Fibroblast of skin of scalp (primary cell): ENCODE results near the gene DPP8.
A peak's percentile ranks its signal among the peaks of the same experiment; 100 is the strongest.

ENCODE experiments used
- DNase-seq: peaks from one replicate; pipeline ENCODE4 v3.0.0-alpha.2; 2013

The DPP8 gene

GRCh38 chr15:65423976-65424679 lies 93.4 kb downstream of the DPP8 start:
- no peak for DNase-seq

GRCh38 chr15:65423150-65423975 lies 94.1 kb downstream of the DPP8 start:
- no peak for DNase-seq

- peak; percentile 97 for DNase-seq
Measured at GRCh38 chr15:65421360-65422215, 95.9 kb downstream of the DPP8 start.

GRCh38 chr15:65420975-65421359 lies 96.5 kb downstream of the DPP8 start:
- DNase-seq: no peak

GRCh38 chr15:65418596-65418995 lies 98.9 kb downstream of the DPP8 start:
- no peak for DNase-seq

- peak; percentile 88 for DNase-seq
Measured at GRCh38 chr15:65416845-65417416, 100.6 kb downstream of the DPP8 start.

- peak; percentile 93 for DNase-seq
Measured at GRCh38 chr15:65414841-65415621, 102.5 kb downstream of the DPP8 start.

GRCh38 chr15:65413760-65414144 lies 103.7 kb downstream of the DPP8 start:
- no peak for DNase-seq

GRCh38 chr15:65413051-65413759 lies 104.3 kb downstream of the DPP8 start:
- DNase-seq: no peak

GRCh38 chr15:65412556-65412955 lies 104.9 kb downstream of the DPP8 start:
- no peak for DNase-seq

GRCh38 chr15:65411465-65412071 lies 105.9 kb downstream of the DPP8 start:
- DNase-seq: no peak

GRCh38 chr15:65410972-65411371 lies 106.5 kb downstream of the DPP8 start:
- no peak for DNase-seq

GRCh38 chr15:65410036-65410435 lies 107.5 kb downstream of the DPP8 start:
- no peak for DNase-seq

- DNase-seq: peak; percentile 99
Measured at GRCh38 chr15:65409036-65409631, 108.4 kb downstream of the DPP8 start.

GRCh38 chr15:65408324-65409035 lies 109.0 kb downstream of the DPP8 start:
- DNase-seq: peak; percentile 53

- DNase-seq: no peak
Measured at GRCh38 chr15:65406424-65407000, 111.0 kb downstream of the DPP8 start.

GRCh38 chr15:65405791-65406423 lies 111.6 kb downstream of the DPP8 start:
- DNase-seq: no peak

- DNase-seq: no peak
Measured at GRCh38 chr15:65404186-65404872, 113.2 kb downstream of the DPP8 start.
